IPS DF 6.9 (cell line): ENCODE measurements around the gene FECH.

Experiments used
- DNase-seq: peaks from one replicate; pipeline ENCODE4 v3.0.0-alpha.2; 2013; ENCODE audit warnings: low read depth, low spot score
- H3K27ac ChIP-seq: one replicate; pipeline ENCODE4 v1.5.1; 2013; ENCODE audit warnings: low read length, control low read depth
- H3K27me3 ChIP-seq: 2 replicates; pipeline ENCODE4 v1.6.1; 2013; ENCODE audit warnings: mild to moderate bottlenecking, low read length; ENCODE audit not compliant: control insufficient read depth, insufficient read depth
- H3K36me3 ChIP-seq: 2 replicates; pipeline ENCODE4 v1.6.1; 2013; ENCODE audit warnings: low read length; ENCODE audit not compliant: control insufficient read depth, insufficient read depth
- H3K4me1 ChIP-seq: 2 replicates; pipeline ENCODE4 v1.6.1; 2013; ENCODE audit warnings: low read length; ENCODE audit not compliant: control insufficient read depth, insufficient read depth
- H3K4me3 ChIP-seq: 2 replicates; pipeline ENCODE4 v1.5.1; 2013; ENCODE audit warnings: mild to moderate bottlenecking, low read length
- H3K9me3 ChIP-seq: 2 replicates; pipeline ENCODE4 v1.6.1; 2013; ENCODE audit warnings: low read length, inconsistent platforms; ENCODE audit not compliant: control insufficient read depth, insufficient read depth
- WGBS: extraction: QIAGEN DNeasy Blood & Tissue Kit; methylation state at CpG from one replicate; pipeline ENCODE4 v1.1.7; 2013; ENCODE audit warnings: mixed read lengths, missing lambda C conversion rate; ENCODE audit not compliant: insufficient read length, insufficient coverage; 5-methylcytosine and 5-hydroxymethylcytosine counted together

The FECH gene

GRCh38 chr18:57586251-57587049 lies at the start of gene FECH:
TSS of gene FECH (minus strand) at chr18:57586702. CDS start at chr18:57586620, 82 bp downstream.
- no CpG with 5 or more reads among the region's 80 CpGs for WGBS
- Histone ChIP-seq H3K27ac (no peak within 1 kb of the TSS), H3K36me3 (no peaks in the 10 kb centered on the region), H3K27me3 (no peaks in the 10 kb centered on the region), H3K4me1 (no peaks in the 10 kb centered on the region), H3K4me3 (peak within 1 kb of the TSS; percentile 62), H3K9me3 (no peaks in the 10 kb centered on the region)
- no peak for DNase-seq

- DNase-seq = no peak
- no peaks in the 10 kb centered on the region for H3K4me1 ChIP-seq
- no peaks in the 10 kb centered on the region for H3K36me3 ChIP-seq
- no peaks in the 10 kb centered on the region for H3K9me3 ChIP-seq
- WGBS = no CpG with 5 or more reads among the region's 4 CpGs
- no peak overlapping the region for H3K27ac ChIP-seq
- no peak overlapping the region for H3K4me3 ChIP-seq
- H3K27me3 ChIP-seq = no peaks in the 10 kb centered on the region
These were observed 48.7 kb upstream of the FECH start for GRCh38 chr18:57635003-57635822.

GRCh38 chr18:57631697-57632096 lies 45.2 kb upstream of the FECH start:
- no CpG with 5 or more reads among the region's 2 CpGs for WGBS
- no peaks in the 10 kb centered on the region for H3K9me3 ChIP-seq
- DNase-seq = no peak
- no peak overlapping the region for H3K4me3 ChIP-seq
- H3K4me1 ChIP-seq = no peaks in the 10 kb centered on the region
- no peak overlapping the region for H3K27ac ChIP-seq
- no peaks in the 10 kb centered on the region for H3K36me3 ChIP-seq
- H3K27me3 ChIP-seq = no peaks in the 10 kb centered on the region

- no peak for DNase-seq
These were observed 44.5 kb upstream of the FECH start for GRCh38 chr18:57630754-57631595.

GRCh38 chr18:57630002-57630753 lies 43.7 kb upstream of the FECH start:
- DNase-seq = peak; percentile 91
- WGBS = no CpG with 5 or more reads among the region's 52 CpGs
- Histone ChIP-seq H3K4me1 (no peaks in the 10 kb centered on the region), H3K9me3 (no peaks in the 10 kb centered on the region), H3K36me3 (no peaks in the 10 kb centered on the region), H3K4me3 (peak overlapping the region; percentile 49; the same call in 1 of the 2 replicates), H3K27me3 (no peaks in the 10 kb centered on the region), H3K27ac (no peak overlapping the region)

More at GRCh38 chr18:57630754-57631595, 44.5 kb upstream of the FECH start:
- H3K27me3 ChIP-seq = no peaks in the 10 kb centered on the region
- H3K4me3 ChIP-seq = peak overlapping the region; percentile 49; the same call in 1 of the 2 replicates
- no peaks in the 10 kb centered on the region for H3K9me3 ChIP-seq
- H3K27ac ChIP-seq = no peak overlapping the region
- WGBS = no CpG with 5 or more reads among the region's 13 CpGs
- no peaks in the 10 kb centered on the region for H3K36me3 ChIP-seq
- no peaks in the 10 kb centered on the region for H3K4me1 ChIP-seq

GRCh38 chr18:57629422-57629821 lies 42.9 kb upstream of the FECH start:
- no peak overlapping the region for H3K27ac ChIP-seq
- no peak overlapping the region for H3K4me3 ChIP-seq
- no peaks in the 10 kb centered on the region for H3K9me3 ChIP-seq
- H3K27me3 ChIP-seq = no peaks in the 10 kb centered on the region
- DNase-seq = no peak
- no CpG with 5 or more reads among the region's 9 CpGs for WGBS
- no peaks in the 10 kb centered on the region for H3K4me1 ChIP-seq
- no peaks in the 10 kb centered on the region for H3K36me3 ChIP-seq

- Histone ChIP-seq H3K9me3 (no peaks in the 10 kb centered on the region), H3K4me3 (no peak overlapping the region), H3K4me1 (no peaks in the 10 kb centered on the region), H3K27me3 (no peaks in the 10 kb centered on the region), H3K27ac (no peak overlapping the region), H3K36me3 (no peaks in the 10 kb centered on the region)
- DNase-seq = no peak
- WGBS = no CpG with 5 or more reads among the region's 5 CpGs
These were observed 41.0 kb upstream of the FECH start for GRCh38 chr18:57627488-57627887.

GRCh38 chr18:57624988-57625387 lies 38.5 kb upstream of the FECH start:
- Histone ChIP-seq H3K27me3 (no peaks in the 10 kb centered on the region), H3K4me1 (no peaks in the 10 kb centered on the region), H3K27ac (no peak overlapping the region), H3K36me3 (no peaks in the 10 kb centered on the region), H3K9me3 (no peaks in the 10 kb centered on the region), H3K4me3 (no peak overlapping the region)
- WGBS = no CpG with 5 or more reads among the region's 4 CpGs
- DNase-seq = no peak

- no peaks in the 10 kb centered on the region for H3K4me1 ChIP-seq
- H3K4me3 ChIP-seq = peak overlapping the region; percentile 53; the same call in 1 of the 2 replicates
- H3K9me3 ChIP-seq = no peaks in the 10 kb centered on the region
- H3K27ac ChIP-seq = no peak overlapping the region
- peaks cover 5% of the 10 kb centered on the region; the same call in 1 of the 2 replicates for H3K36me3 ChIP-seq
- no peaks in the 10 kb centered on the region for H3K27me3 ChIP-seq
- DNase-seq = no peak
- WGBS = no CpG with 5 or more reads among the region's 20 CpGs
These were observed 34.7 kb upstream of the FECH start for GRCh38 chr18:57621246-57621604.
